Upper lobe of left lung (tissue), 4 donors: ENCODE results near the gene NXPH3.

Experiments
- EP300 ChIP-seq, 4 donors: sonication (generic); formaldehyde crosslinking; IDR thresholded peaks; one replicate each; pipeline ENCODE4 v1.5.1; 2017; ENCODE audit warnings: antibody characterized with exemption in 4 of 4, control low read depth in 2 of 4
- POLR2A ChIP-seq, 4 donors: fragments of 450-650 bp; IDR thresholded peaks; one replicate each; pipeline ENCODE4 v1.5.1; 2016 to 2017; ENCODE audit warnings: antibody characterized with exemption in 4 of 4, mild to moderate bottlenecking in 2 of 4
- POLR2AphosphoS5 ChIP-seq, 2 donors: sonication (generic); formaldehyde crosslinking; IDR thresholded peaks; one replicate each; pipeline ENCODE4 v1.5.1; 2017; ENCODE audit warnings: antibody characterized with exemption in 2 of 2
- TF ChIP-seq, protein P1 (sequence below), 6 experiments: fragments of 450-650 bp in 4 of 6; fragments of 200-600 bp in 2 of 6; sonication (generic) in 2 of 6; IDR thresholded peaks; one replicate each; pipeline ENCODE4 v1.5.1; 2016 to 2019; ENCODE audit warnings: antibody characterized with exemption in 6 of 6

- TF ChIP-seq, protein P1, sequence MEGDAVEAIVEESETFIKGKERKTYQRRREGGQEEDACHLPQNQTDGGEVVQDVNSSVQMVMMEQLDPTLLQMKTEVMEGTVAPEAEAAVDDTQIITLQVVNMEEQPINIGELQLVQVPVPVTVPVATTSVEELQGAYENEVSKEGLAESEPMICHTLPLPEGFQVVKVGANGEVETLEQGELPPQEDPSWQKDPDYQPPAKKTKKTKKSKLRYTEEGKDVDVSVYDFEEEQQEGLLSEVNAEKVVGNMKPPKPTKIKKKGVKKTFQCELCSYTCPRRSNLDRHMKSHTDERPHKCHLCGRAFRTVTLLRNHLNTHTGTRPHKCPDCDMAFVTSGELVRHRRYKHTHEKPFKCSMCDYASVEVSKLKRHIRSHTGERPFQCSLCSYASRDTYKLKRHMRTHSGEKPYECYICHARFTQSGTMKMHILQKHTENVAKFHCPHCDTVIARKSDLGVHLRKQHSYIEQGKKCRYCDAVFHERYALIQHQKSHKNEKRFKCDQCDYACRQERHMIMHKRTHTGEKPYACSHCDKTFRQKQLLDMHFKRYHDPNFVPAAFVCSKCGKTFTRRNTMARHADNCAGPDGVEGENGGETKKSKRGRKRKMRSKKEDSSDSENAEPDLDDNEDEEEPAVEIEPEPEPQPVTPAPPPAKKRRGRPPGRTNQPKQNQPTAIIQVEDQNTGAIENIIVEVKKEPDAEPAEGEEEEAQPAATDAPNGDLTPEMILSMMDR (IDR thresholded peaks at IDR 0.05), result no peak
- TF ChIP-seq POLR2A (IDR thresholded peaks at IDR 0.05) (no peak), EP300 (IDR thresholded peaks at IDR 0.05) (no peak), POLR2AphosphoS5 (IDR thresholded peaks at IDR 0.05) (peak in 1 of 2 donors; percentile 25)
Measured at GRCh38 chr17:49577650-49577934, 1.9 kb downstream of the NXPH3 start.
